Activated CD8-positive, alpha-beta T cell treated with anti-CD3 and anti-CD28 coated beads, Interleukin-2, amount 10 ng/mL, durations not matched to agents 7 days and 5 days (primary cell): ENCODE measurements around the gene FBXO22. TPM values are rescaled to one million over a fixed set of nuclear protein-coding genes. Genes with fewer than 3 reads are reported as not detected.
A peak's percentile ranks its signal among the peaks of the same experiment; 100 is the strongest.
"Not testable (repeated sequence)": the region's sequence is repeated elsewhere in the genome, so short reads cannot be mapped to it uniquely, and the experiment has no call there.

Experiments used
- ATAC-seq: fragments of 150-1000 bp; cut with Tn5 transposase; one replicate; pipeline ENCODE4 v1.10.0; 2021; ENCODE audit warnings: moderate library complexity
- CTCF ChIA-PET: fragments of 350-600 bp; sonication (Branson Sonifier 250); formaldehyde crosslinking; loops from one replicate; lab custom pipeline; 2021; ENCODE audit warnings: antibody characterized with exemption; lab: Charles Lee
- POLR2A ChIA-PET: fragments of 350-600 bp; sonication (Branson Sonifier 250); formaldehyde crosslinking; loops from one replicate; lab custom pipeline; 2021; ENCODE audit warnings: antibody characterized with exemption; lab: Charles Lee
- DNase-seq: peaks from one replicate; pipeline ENCODE4 v3.0.0-alpha.2; 2020
- H3K27ac Mint-ChIP-seq: one replicate; pipeline ENCODE4 v1.8.0; 2021; ENCODE audit warnings: mild to moderate bottlenecking, mixed read lengths
- H3K27me3 Mint-ChIP-seq: one replicate; pipeline ENCODE4 v1.8.0; 2021; ENCODE audit warnings: low read depth, mixed read lengths
- H3K36me3 Mint-ChIP-seq: one replicate; pipeline ENCODE4 v1.8.0; 2021; ENCODE audit warnings: low read depth, mixed read lengths
- H3K4me1 Mint-ChIP-seq: one replicate; pipeline ENCODE4 v1.8.0; 2021; ENCODE audit warnings: low read depth, mixed read lengths
- H3K4me3 Mint-ChIP-seq: one replicate; pipeline ENCODE4 v1.8.0; 2021; ENCODE audit warnings: mild to moderate bottlenecking, mixed read lengths
- H3K9me3 Mint-ChIP-seq: one replicate; pipeline ENCODE4 v1.8.0; 2022; ENCODE audit warnings: mixed read lengths; ENCODE audit not compliant: insufficient read depth
- total RNA-seq, 2 experiments: library from RNA; stranded (reverse); gene quantifications; one replicate each; pipeline ENCODE4 v1.2.3, GENCODE V29; 2021

Gene FBXO22
- total RNA-seq, 2 experiments from 2014 or later, result 41.4 to 43.4 TPM

GRCh38 chr15:75872403-75872990 lies 31.2 kb upstream of the FBXO22 start:
- CTCF ChIA-PET, result interaction anchor here (0.8 kb wide), 1 partner anchor 45 kb away, joined by 3 read pairs; no protein-coding TSS in a partner anchor
- no peak overlapping the region for H3K27ac Mint-ChIP-seq
- POLR2A ChIA-PET, result no interaction called here
- DNase-seq, result no peak
- peaks cover 50% of the 10 kb centered on the region for H3K36me3 Mint-ChIP-seq
- H3K27me3 Mint-ChIP-seq, result no peaks in the 10 kb centered on the region
- H3K4me3 Mint-ChIP-seq, result no peak overlapping the region
- ATAC-seq, result no peak
- H3K4me1 Mint-ChIP-seq, result peaks cover 10% of the 10 kb centered on the region
- H3K9me3 Mint-ChIP-seq, result no peaks in the 10 kb centered on the region

GRCh38 chr15:75884041-75884440 lies 19.6 kb upstream of the FBXO22 start:
- H3K27ac Mint-ChIP-seq, result no peak overlapping the region
- H3K36me3 Mint-ChIP-seq, result peaks cover 29% of the 10 kb centered on the region
- no peaks in the 10 kb centered on the region for H3K4me1 Mint-ChIP-seq
- no peak overlapping the region for H3K4me3 Mint-ChIP-seq
- no peaks in the 10 kb centered on the region for H3K9me3 Mint-ChIP-seq
- no peaks in the 10 kb centered on the region for H3K27me3 Mint-ChIP-seq
- POLR2A ChIA-PET, result no interaction called here
- no peak for ATAC-seq
- CTCF ChIA-PET, result interaction anchor here (0.9 to 1.1 kb wide), 2 partner anchors 37 to 174 kb away, joined by 3 read pairs; no protein-coding TSS in a partner anchor
- DNase-seq, result no peak

- ChIA-PET CTCF (interaction anchor here (0.8 to 1.1 kb wide), 2 partner anchors 9 to 12 kb away, joined by 3 read pairs; no protein-coding TSS in a partner anchor), POLR2A (interaction anchor here (0.5 kb wide), 1 partner anchor 34 kb away, joined by 4 read pairs; no protein-coding TSS in a partner anchor)
- no peak for DNase-seq
- ATAC-seq, result no peak
- H3K9me3 Mint-ChIP-seq, result no peaks in the 10 kb centered on the region
- H3K27me3 Mint-ChIP-seq, result no peaks in the 10 kb centered on the region
- H3K4me3 Mint-ChIP-seq, result no peak overlapping the region
- no peak overlapping the region for H3K27ac Mint-ChIP-seq
- H3K36me3 Mint-ChIP-seq, result peaks cover 18% of the 10 kb centered on the region
- H3K4me1 Mint-ChIP-seq, result peaks cover 11% of the 10 kb centered on the region
Measured at GRCh38 chr15:75887178-75887577, 16.5 kb upstream of the FBXO22 start.

- H3K36me3 Mint-ChIP-seq, result peaks cover 27% of the 10 kb centered on the region
- POLR2A ChIA-PET, result no interaction called here
Measured at GRCh38 chr15:75891895-75892294, 11.8 kb upstream of the FBXO22 start.

DNA sequence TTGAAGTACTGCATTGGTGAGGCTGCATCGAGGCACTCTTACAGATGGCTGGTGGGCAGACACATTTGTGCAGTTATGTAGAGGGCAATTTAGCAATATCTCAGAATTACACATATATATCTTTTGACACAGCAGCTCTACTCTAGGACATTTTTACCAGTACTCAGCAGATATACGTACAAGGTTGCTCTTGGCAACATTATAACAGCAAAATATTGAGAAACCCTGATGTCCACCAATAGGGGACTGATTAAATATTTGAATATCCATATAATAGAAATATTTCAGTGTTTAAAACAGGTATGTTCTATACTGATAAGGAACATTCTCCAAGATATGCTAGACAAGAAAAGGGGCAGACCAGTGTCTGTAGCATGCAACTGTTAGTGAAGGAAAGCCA lies 7.9 kb upstream of the FBXO22 start:
- DNase-seq (no peak), ATAC-seq (no peak)
- Mint-ChIP-seq H3K36me3 (peaks cover 22% of the 10 kb centered on the region), H3K4me3 (no peak overlapping the region), H3K27ac (no peak overlapping the region), H3K27me3 (no peaks in the 10 kb centered on the region), H3K9me3 (no peaks in the 10 kb centered on the region), H3K4me1 (peaks cover 13% of the 10 kb centered on the region)
- CTCF ChIA-PET, result no interaction called here
- POLR2A ChIA-PET, result no interaction called here

More at GRCh38 chr15:75891895-75892294, 11.8 kb upstream of the FBXO22 start:
- H3K27me3 Mint-ChIP-seq, result no peaks in the 10 kb centered on the region
- no peak overlapping the region for H3K27ac Mint-ChIP-seq
- peaks cover 11% of the 10 kb centered on the region for H3K4me1 Mint-ChIP-seq
- CTCF ChIA-PET, result interaction anchor here (1.2 kb wide), 1 partner anchor 16 kb away, joined by 4 read pairs; no protein-coding TSS in a partner anchor
- H3K9me3 Mint-ChIP-seq, result no peaks in the 10 kb centered on the region
- ATAC-seq (peak; percentile 39), DNase-seq (no peak)
- H3K4me3 Mint-ChIP-seq, result no peak overlapping the region

- H3K27ac Mint-ChIP-seq, result no peak overlapping the region
- ATAC-seq, result no peak
- H3K27me3 Mint-ChIP-seq, result no peaks in the 10 kb centered on the region
- no peaks in the 10 kb centered on the region for H3K9me3 Mint-ChIP-seq
- ChIA-PET POLR2A (no interaction called here), CTCF (no interaction called here)
- no peak for DNase-seq
- H3K4me1 Mint-ChIP-seq, result peaks cover 36% of the 10 kb centered on the region
- no peak overlapping the region for H3K4me3 Mint-ChIP-seq
- H3K36me3 Mint-ChIP-seq, result peaks cover 22% of the 10 kb centered on the region
Measured at GRCh38 chr15:75900577-75900976, 3.1 kb upstream of the FBXO22 start.

DNA sequence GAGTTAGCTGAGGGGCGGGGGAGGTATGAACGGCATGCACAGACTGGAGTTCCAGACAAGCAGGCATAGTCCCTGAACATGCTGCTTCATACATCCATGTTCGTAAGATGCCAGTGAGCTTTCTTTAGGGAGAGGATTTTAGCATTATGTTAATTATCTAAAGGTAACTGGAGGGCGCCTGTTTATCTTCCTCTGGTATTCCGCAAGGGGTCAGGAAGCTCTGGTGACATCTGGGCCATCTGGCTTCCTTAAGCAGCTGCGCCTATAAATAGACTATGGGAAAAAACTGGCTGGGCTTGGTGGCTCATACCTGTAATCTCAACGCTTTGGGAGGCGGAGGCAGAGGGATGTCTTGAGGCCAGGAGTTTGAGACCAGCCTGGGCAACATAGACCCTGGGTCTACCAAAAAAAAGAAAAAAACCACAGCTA lies 1.5 kb upstream of the FBXO22 start:
- Mint-ChIP-seq H3K4me3 (peak overlapping the region; percentile 58), H3K27ac (peak overlapping the region; percentile 72), H3K9me3 (no peaks in the 10 kb centered on the region), H3K4me1 (peaks cover 45% of the 10 kb centered on the region), H3K27me3 (no peaks in the 10 kb centered on the region), H3K36me3 (peaks cover 31% of the 10 kb centered on the region)
- ChIA-PET POLR2A (interaction anchor here (1.4 kb wide), 1 partner anchor 60 kb away, joined by 3 read pairs; no protein-coding TSS in a partner anchor), CTCF (no interaction called here)
- no peak for DNase-seq
- no peak for ATAC-seq

- no peak for ATAC-seq
- Mint-ChIP-seq H3K27ac (peak overlapping the region; percentile 12), H3K27me3 (no peaks in the 10 kb centered on the region), H3K4me3 (peak overlapping the region; percentile 99), H3K9me3 (no peaks in the 10 kb centered on the region), H3K4me1 (peaks cover 56% of the 10 kb centered on the region), H3K36me3 (peaks cover 49% of the 10 kb centered on the region)
- CTCF ChIA-PET, result no interaction called here
- no peak for DNase-seq
- POLR2A ChIA-PET, result no interaction called here
Measured at GRCh38 chr15:75905231-75905630, 1.6 kb downstream of the FBXO22 start.

DNA sequence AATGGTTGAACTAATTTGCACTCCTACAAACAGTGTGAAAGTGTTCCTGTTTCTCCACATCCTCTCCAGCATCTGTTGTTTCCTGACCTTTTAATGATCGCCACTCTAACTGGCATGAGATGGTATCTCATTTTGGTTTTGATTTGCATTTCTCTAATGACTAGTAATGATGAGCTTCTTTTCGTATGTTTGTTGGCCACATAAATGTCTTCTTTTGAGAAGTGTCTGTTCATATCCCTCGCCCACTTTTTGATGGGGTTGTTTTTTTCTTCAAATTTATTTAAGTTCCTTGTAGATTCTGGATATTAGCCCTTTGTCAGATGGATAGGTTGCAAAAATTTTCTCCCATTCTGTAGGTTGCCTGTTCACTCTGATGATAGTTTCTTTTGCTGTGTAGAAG lies 6.7 kb downstream of the FBXO22 start:
- CTCF ChIA-PET, result interaction anchor here (0.9 kb wide), 1 partner anchor 108 kb away, joined by 3 read pairs; no protein-coding TSS in a partner anchor
- DNase-seq, H3K27ac Mint-ChIP-seq, POLR2A ChIA-PET, H3K4me3 Mint-ChIP-seq, H3K27me3 Mint-ChIP-seq, ATAC-seq, H3K9me3 Mint-ChIP-seq: not testable (repeated sequence)
- H3K36me3 Mint-ChIP-seq, result peaks cover 73% of the 10 kb centered on the region
- H3K4me1 Mint-ChIP-seq, result peaks cover 32% of the 10 kb centered on the region

DNA sequence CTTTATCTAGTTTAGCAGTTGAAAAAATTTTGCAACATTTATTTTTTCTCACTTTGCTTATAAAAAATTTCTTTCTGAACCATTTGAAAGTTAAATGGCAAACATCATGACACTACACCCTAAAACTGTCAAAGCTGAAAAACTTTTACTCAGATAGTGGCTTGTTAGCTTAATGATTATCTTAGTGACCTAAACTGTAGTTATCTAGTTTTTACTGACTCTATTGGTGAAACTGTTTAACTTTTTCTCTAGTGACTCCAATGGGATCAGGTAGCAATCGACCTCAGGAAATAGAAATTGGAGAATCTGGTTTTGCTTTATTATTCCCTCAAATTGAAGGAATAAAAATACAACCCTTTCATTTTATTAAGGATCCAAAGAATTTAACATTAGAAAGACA lies 13.3 kb downstream of the FBXO22 start:
- peaks cover 14% of the 10 kb centered on the region for H3K4me1 Mint-ChIP-seq
- H3K9me3 Mint-ChIP-seq, result no peaks in the 10 kb centered on the region
- no peak overlapping the region for H3K27ac Mint-ChIP-seq
- ATAC-seq (no peak), DNase-seq (no peak)
- CTCF ChIA-PET, result no interaction called here
- no peaks in the 10 kb centered on the region for H3K27me3 Mint-ChIP-seq
- H3K36me3 Mint-ChIP-seq, result peaks cover 58% of the 10 kb centered on the region
- no peak overlapping the region for H3K4me3 Mint-ChIP-seq
- POLR2A ChIA-PET, result no interaction called here

DNA sequence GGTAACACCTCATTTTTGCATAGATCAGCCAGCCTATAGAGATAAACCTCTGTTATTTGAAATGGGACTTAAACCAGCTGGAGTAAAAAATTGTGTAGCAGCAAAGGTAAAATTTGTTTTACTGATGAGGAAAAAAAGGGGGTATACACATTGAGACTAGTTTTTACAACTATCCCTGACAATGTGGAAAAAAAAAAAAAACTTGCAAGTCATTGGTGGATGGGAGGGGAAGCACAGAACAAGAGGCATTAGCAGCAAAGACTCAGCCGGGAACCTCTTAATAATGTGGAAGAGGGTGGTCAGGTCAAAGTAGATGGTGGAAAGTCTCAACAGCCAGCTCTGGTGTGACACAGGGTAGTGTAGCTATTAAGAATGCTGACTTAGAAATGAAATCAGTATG lies 14.5 kb downstream of the FBXO22 start:
- POLR2A ChIA-PET, result interaction anchor here (0.6 kb wide), 1 partner anchor 543 kb away, joined by 9 read pairs; no protein-coding TSS in a partner anchor

DNA sequence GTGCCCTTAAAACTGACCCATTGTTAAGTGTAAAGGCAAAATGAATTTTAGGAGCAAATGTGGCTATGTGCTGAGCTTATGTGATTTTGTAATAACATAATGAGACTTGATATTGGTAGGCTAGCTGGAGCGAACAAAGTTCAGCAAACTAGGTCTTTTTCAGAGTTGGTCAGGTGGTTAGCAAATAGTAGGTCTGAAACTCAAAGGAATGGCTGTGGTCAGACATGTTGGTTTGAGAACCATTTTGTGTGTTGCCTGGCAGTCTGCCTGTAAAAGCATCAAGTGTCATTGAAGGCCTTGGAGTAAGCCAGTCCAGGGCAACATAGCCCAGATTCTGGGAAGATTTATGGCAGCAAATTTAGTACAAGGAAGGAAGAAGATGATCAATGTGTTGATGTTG lies 16.4 kb downstream of the FBXO22 start:
- H3K27me3 Mint-ChIP-seq, result no peaks in the 10 kb centered on the region
- CTCF ChIA-PET, result interaction anchor here (1.1 to 3.0 kb wide), 5 partner anchors 9 to 219 kb away, joined by 3 to 8 read pairs (median 4); partner anchors contain the start of gene UBE2Q2
- POLR2A ChIA-PET, result interaction anchor here (1.5 kb wide), 1 partner anchor 16 kb away, joined by 3 read pairs; no protein-coding TSS in a partner anchor
- H3K4me1 Mint-ChIP-seq, result peaks cover 40% of the 10 kb centered on the region
- no peak overlapping the region for H3K4me3 Mint-ChIP-seq
- peaks cover 54% of the 10 kb centered on the region for H3K36me3 Mint-ChIP-seq
- ATAC-seq (no peak), DNase-seq (no peak)
- no peaks in the 10 kb centered on the region for H3K9me3 Mint-ChIP-seq
- H3K27ac Mint-ChIP-seq, result no peak overlapping the region

More for the DNA sequence above, 14.5 kb downstream of the FBXO22 start:
- Mint-ChIP-seq H3K27ac (no peak overlapping the region), H3K4me3 (no peak overlapping the region), H3K36me3 (peaks cover 56% of the 10 kb centered on the region), H3K9me3 (no peaks in the 10 kb centered on the region), H3K27me3 (no peaks in the 10 kb centered on the region), H3K4me1 (peaks cover 25% of the 10 kb centered on the region)
- no peak for DNase-seq
- CTCF ChIA-PET, result interaction anchor here (1.2 kb wide), 1 partner anchor 116 kb away, joined by 3 read pairs; no protein-coding TSS in a partner anchor
- ATAC-seq, result no peak
